AG04449 (cell line): ENCODE data around the gene HMG20A.

Experiments used
- CTCF ChIA-PET: fragments of 350-600 bp; formaldehyde crosslinking; extraction: SDS; loops from one replicate; lab custom pipeline; 2021; ENCODE audit warnings: antibody characterized with exemption; lab: Yijun Ruan, JAX
- POLR2A ChIA-PET: fragments of 400-600, 350-600 bp; formaldehyde crosslinking; extraction: SDS; loops from one replicate; lab custom pipeline; 2020; ENCODE audit warnings: antibody characterized with exemption, inconsistent platforms; lab: Yijun Ruan, JAX
- DNase-seq: peaks from one replicate; pipeline ENCODE4 v3.0.0-alpha.2; 2010; ENCODE audit warnings: low read depth, low spot score
- H3K4me3 ChIP-seq: 2 replicates; pipeline ENCODE4 v1.5.1; 2011; ENCODE audit warnings: low read depth, mild to moderate bottlenecking, control low read depth, low read length
- TF ChIP-seq, protein P1 (sequence below): IDR thresholded peaks from one replicate; pipeline ENCODE4 v1.5.1; 2011; ENCODE audit warnings: mild to moderate bottlenecking, moderate library complexity, low read length, control low read depth, inconsistent platforms; ENCODE audit not compliant: insufficient read depth; ENCODE audit errors: missing control alignments

HMG20A gene

DNA sequence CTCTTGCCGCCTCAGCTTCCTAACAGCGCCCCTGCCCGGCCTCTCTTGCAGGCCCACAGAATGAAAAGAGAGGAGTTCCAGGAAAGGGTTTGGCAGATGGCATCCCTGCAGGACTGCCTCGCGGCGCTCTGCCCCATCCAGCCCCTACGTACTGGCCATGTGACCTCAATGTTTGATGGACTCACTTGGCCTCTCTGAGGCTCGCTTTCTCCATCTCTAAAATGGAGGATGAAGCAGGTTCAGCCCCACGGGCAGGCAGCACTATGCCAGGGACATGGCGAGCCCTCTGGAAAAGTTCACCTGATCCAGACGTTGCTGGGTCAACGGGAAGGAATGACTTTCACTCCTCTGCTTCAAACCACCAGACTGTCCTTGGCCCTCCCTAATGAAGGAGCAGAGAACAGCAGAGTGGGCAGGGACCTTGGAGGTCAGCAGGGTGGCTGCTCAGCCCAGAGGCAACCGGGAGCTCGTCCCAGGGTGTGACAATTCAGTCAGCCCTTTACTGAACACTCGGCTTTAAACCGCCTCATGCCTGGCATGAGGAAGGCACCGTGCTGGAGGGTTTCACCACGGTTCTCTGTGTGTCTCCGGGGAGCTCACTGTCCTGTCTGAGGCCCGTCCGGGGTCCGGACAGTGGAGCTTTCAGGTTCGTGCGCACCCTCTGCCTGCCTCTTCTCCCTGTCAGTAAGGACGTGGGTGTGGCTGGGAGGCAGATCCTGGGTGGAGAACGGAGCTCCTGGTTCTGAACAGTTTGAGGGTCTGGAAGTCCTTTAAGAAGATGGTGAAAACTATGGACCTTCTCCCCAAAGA lies 110.7 kb downstream of the HMG20A start:
- no peak overlapping the region for H3K4me3 ChIP-seq
- POLR2A ChIA-PET: no interaction called here
- DNase-seq: no peak
- TF ChIP-seq, protein P1, sequence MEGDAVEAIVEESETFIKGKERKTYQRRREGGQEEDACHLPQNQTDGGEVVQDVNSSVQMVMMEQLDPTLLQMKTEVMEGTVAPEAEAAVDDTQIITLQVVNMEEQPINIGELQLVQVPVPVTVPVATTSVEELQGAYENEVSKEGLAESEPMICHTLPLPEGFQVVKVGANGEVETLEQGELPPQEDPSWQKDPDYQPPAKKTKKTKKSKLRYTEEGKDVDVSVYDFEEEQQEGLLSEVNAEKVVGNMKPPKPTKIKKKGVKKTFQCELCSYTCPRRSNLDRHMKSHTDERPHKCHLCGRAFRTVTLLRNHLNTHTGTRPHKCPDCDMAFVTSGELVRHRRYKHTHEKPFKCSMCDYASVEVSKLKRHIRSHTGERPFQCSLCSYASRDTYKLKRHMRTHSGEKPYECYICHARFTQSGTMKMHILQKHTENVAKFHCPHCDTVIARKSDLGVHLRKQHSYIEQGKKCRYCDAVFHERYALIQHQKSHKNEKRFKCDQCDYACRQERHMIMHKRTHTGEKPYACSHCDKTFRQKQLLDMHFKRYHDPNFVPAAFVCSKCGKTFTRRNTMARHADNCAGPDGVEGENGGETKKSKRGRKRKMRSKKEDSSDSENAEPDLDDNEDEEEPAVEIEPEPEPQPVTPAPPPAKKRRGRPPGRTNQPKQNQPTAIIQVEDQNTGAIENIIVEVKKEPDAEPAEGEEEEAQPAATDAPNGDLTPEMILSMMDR: no peak
- CTCF ChIA-PET: interaction anchor here (0.8 to 2.8 kb wide), 4 partner anchors 10 to 290 kb away, joined by 3 to 21 read pairs (median 5); no protein-coding TSS in a partner anchor

DNA sequence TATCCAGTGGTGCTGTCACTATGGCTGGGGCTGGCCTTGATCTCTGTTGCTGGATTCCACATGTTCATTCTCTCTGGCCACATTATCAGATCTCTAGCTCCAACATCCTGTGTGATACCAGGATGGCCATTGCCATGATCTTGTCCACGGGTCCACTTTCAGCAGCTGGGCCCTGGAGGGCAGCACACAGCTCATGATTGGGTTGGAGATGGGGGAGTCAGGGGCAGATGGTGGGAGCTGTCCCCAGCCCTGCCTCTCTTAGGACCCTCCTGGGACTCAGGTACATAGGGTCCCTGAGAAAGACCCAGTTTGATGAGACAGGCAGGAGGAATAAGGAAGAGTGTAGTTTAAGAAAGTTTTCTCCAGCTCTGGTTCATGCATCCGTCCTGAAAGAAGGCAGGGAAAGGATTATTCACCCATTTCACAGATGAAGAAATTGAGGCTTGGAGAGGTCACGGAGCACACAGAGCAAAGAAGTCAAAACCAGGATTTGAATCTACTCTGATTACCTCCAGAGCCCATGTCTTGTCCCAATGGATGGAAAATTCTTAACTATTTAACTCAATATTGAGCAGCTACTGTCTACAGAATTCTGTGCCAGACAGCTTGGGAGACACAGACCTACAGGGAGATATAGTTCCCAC lies 111.5 kb downstream of the HMG20A start:
- ChIA-PET CTCF (interaction anchor here (0.7 to 2.8 kb wide), 4 partner anchors 10 to 413 kb away, joined by 4 to 21 read pairs (median 5); no protein-coding TSS in a partner anchor), POLR2A (no interaction called here)
- DNase-seq: no peak
- TF ChIP-seq, protein P1: no peak
- no peak overlapping the region for H3K4me3 ChIP-seq

GRCh38 chr15:77532846-77533245 lies 112.2 kb downstream of the HMG20A start:
- DNase-seq: no peak
- POLR2A ChIA-PET: no interaction called here
- CTCF ChIA-PET: interaction anchor here (0.7 to 2.8 kb wide), 4 partner anchors 9 to 413 kb away, joined by 4 to 21 read pairs (median 5); no protein-coding TSS in a partner anchor
- no peak overlapping the region for H3K4me3 ChIP-seq
- TF ChIP-seq, protein P1: no peak

DNA sequence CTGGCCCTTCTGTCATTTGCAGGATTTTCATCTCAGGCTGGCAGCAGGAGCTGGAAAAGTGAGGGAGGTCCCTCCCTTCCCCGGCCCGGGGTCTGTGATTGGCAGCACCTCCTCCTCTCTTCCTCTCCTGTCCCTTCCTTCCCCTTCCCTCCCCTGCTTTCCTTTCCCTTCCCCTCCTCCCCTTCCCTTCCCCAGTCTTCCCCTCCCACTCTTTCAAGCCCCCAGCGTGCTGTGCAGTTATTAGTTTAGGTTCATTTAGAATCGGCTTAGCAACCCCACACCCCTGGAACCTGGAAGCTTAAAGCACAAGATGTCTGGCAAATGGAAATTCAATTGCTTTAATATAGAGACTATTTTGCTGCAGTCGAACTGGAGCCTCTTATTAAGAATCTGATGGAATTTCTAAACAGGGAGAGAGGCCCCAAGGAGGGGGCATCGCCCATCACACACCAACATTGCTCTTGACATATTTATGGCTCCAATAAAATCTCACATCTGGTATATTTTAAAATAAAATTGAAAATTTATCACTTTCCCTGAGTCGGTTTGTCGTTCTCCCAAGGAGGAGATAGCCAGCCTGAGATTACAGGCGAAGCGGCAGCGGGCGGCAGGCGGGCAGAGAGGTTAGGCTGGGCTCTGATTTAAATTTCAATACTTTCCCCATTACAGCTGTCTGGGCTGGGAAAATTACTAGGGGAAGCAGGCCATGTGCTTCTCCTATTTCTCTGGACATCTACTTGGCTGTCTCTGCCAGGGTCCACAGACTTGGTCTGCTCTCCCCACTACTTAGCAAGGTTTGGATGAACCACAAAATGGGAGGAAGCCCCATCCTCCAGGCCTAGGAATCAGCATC lies 113.1 kb downstream of the HMG20A start:
- TF ChIP-seq, protein P1: no peak
- ChIA-PET CTCF (interaction anchor here (0.8 to 2.8 kb wide), 2 partner anchors 10 to 36 kb away, joined by 4 to 21 read pairs; no protein-coding TSS in a partner anchor), POLR2A (no interaction called here)
- H3K4me3 ChIP-seq: no peak overlapping the region
- DNase-seq: no peak
